A549 (cell line): ENCODE data around the gene NPR3. TPM values are rescaled to one million over a fixed set of nuclear protein-coding genes. Genes with fewer than 3 reads are reported as not detected.
"Not testable (repeated sequence)": the region's sequence is repeated elsewhere in the genome, so short reads cannot be mapped to it uniquely, and the experiment has no call there.

Source experiments
- ATAC-seq, 2 experiments: fragments of 200-7000 bp in 1 of 2; fragments of >200 bp in 1 of 2; cut with Nextera tagmentation in 1 of 2; cut with Tn5 transposase in 1 of 2; 3 replicates each; pipeline versions ENCODE4 v1.8.0 to v1.9.1; 2018 to 2020; ENCODE audit warnings: mild to moderate bottlenecking in 1 of 2, moderate library complexity in 1 of 2
- CTCF ChIA-PET: fragments of 300-600 bp; sonication (Branson Sonifier 250); formaldehyde crosslinking; extraction: SDS; loops from one replicate; lab custom pipeline; 2021; ENCODE audit warnings: antibody characterized with exemption, inconsistent platforms; lab: Yijun Ruan, JAX
- POLR2A ChIA-PET: fragments of 350-600 bp; formaldehyde crosslinking; extraction: SDS; loops from one replicate; lab custom pipeline; 2021; ENCODE audit warnings: antibody characterized with exemption, inconsistent platforms; lab: Yijun Ruan, JAX
- DNase-seq, 2 experiments: peaks; one replicate each; pipeline versions ENCODE4 v3.0.0 to v3.0.0-alpha.2; 2011 to 2016; ENCODE audit warnings: low read depth in 1 of 2, low spot score in 1 of 2
- FAIRE-seq: peaks from 2 replicates; lab custom pipeline; 2011; peaks lifted over from hg19 to GRCh38; lab: Jason Lieb, UNC
- H3K27ac ChIP-seq, 2 experiments: fragments of >200 bp; sonication (Bioruptor Twin); formaldehyde crosslinking; 3 replicates each; pipeline ENCODE4 v1.5.1; 2016 to 2017
- H3K4me1 ChIP-seq: fragments of >200 bp; sonication (Bioruptor Twin); formaldehyde crosslinking; 3 replicates; pipeline ENCODE4 v1.6.1; 2016
- H3K4me2 ChIP-seq: fragments of >200 bp; sonication (Bioruptor Twin); formaldehyde crosslinking; 3 replicates; pipeline ENCODE4 v1.6.1; 2016
- H3K4me3 ChIP-seq: fragments of >200 bp; sonication (Bioruptor Twin); formaldehyde crosslinking; 3 replicates; pipeline ENCODE4 v1.5.1; 2016
- H3K9me3 ChIP-seq: fragments of >200 bp; sonication (Bioruptor Twin); formaldehyde crosslinking; 3 replicates; pipeline ENCODE4 v1.6.1; 2016
- BCL3 ChIP-seq: fragments of >200 bp; sonication (Bioruptor Twin); formaldehyde crosslinking; IDR thresholded peaks from 3 replicates; pipeline ENCODE4 v1.6.1; 2016
- BHLHE40 ChIP-seq: IDR thresholded peaks from 2 replicates; pipeline ENCODE4 v1.6.1; 2012; ENCODE audit warnings: low read depth, low read length, inconsistent platforms
- CBX2 ChIP-seq: fragments of 200-600 bp; sonication (generic); IDR thresholded peaks from 2 replicates; pipeline ENCODE4 v1.6.1; 2016; ENCODE audit warnings: low read depth, mild to moderate bottlenecking, borderline replicate concordance
- CEBPB ChIP-seq, 2 experiments: fragments of >200 bp in 1 of 2; sonication (Bioruptor Twin) in 1 of 2; formaldehyde crosslinking in 1 of 2; IDR thresholded peaks; 2 replicates each; pipeline ENCODE4 v1.6.1; 2012 to 2016
- EHF ChIP-seq: fragments of 250-450 bp; sonication (Bioruptor Pico); IDR thresholded peaks from 2 replicates; pipeline ENCODE4 v1.5.0; 2020; ENCODE audit warnings: mild to moderate bottlenecking
- EP300 ChIP-seq, 2 experiments: fragments of >200 bp; sonication (Bioruptor Twin); formaldehyde crosslinking; IDR thresholded peaks; 2 replicates in 1 of 2; 3 replicates in 1 of 2; pipeline ENCODE4 v1.6.1; 2016 to 2017
- ESRRA ChIP-seq: fragments of 150-350 bp; IDR thresholded peaks from 2 replicates; pipeline ENCODE4 v1.6.1; 2014; ENCODE audit warnings: mild to moderate bottlenecking, low read length, borderline replicate concordance
- FOXS1 ChIP-seq: fragments of 250-450 bp; sonication (Bioruptor Pico); IDR thresholded peaks from 2 replicates; pipeline ENCODE4 v1.5.0; 2020; ENCODE audit warnings: mild to moderate bottlenecking, moderate library complexity
- HES2 ChIP-seq: fragments of >200 bp; sonication (Bioruptor Twin); formaldehyde crosslinking; IDR thresholded peaks from 2 replicates; pipeline ENCODE4 v1.6.1; 2016
- HMGXB4 ChIP-seq: fragments of 250-450 bp; sonication (Bioruptor Pico); IDR thresholded peaks from 2 replicates; pipeline ENCODE4 v1.5.0; 2021; ENCODE audit warnings: mild to moderate bottlenecking, moderate library complexity, borderline replicate concordance
- HOXA7 ChIP-seq: fragments of 250-450 bp; sonication (Bioruptor Pico); IDR thresholded peaks from 2 replicates; pipeline ENCODE4 v1.5.0; 2020; ENCODE audit warnings: mild to moderate bottlenecking, moderate library complexity
- HOXB5 ChIP-seq: fragments of 250-450 bp; sonication (Bioruptor Pico); IDR thresholded peaks from 2 replicates; pipeline ENCODE4 v1.5.0; 2020; ENCODE audit warnings: mild to moderate bottlenecking, moderate library complexity
- KDM1A ChIP-seq: fragments of 200-600 bp; sonication (generic); IDR thresholded peaks from 2 replicates; pipeline ENCODE4 v1.6.1; 2016; ENCODE audit warnings: low read depth, mild to moderate bottlenecking
- KDM5A ChIP-seq: fragments of 200-600 bp; sonication (generic); IDR thresholded peaks from 2 replicates; pipeline ENCODE4 v1.6.1; 2016; ENCODE audit warnings: antibody characterized with exemption, mild to moderate bottlenecking
- MAZ ChIP-seq: fragments of 150-350 bp; IDR thresholded peaks from 2 replicates; pipeline ENCODE4 v1.6.1; 2014; ENCODE audit warnings: antibody characterized with exemption, low read depth, low read length, borderline replicate concordance
- NR3C1 ChIP-seq: fragments of >200 bp; sonication (Bioruptor Twin); formaldehyde crosslinking; IDR thresholded peaks from 3 replicates; pipeline ENCODE4 v1.6.1; 2017
- PBX3 ChIP-seq: IDR thresholded peaks from 2 replicates; pipeline ENCODE4 v1.6.1; 2012
- PHF8 ChIP-seq: fragments of 200-600 bp; sonication (generic); IDR thresholded peaks from 2 replicates; pipeline ENCODE4 v1.6.1; 2016; ENCODE audit warnings: low read depth, mild to moderate bottlenecking, antibody characterized with exemption, moderate library complexity, borderline replicate concordance
- RARB ChIP-seq: fragments of 250-450 bp; sonication (Bioruptor Pico); IDR thresholded peaks from 2 replicates; pipeline ENCODE4 v1.8.0; 2021; ENCODE audit warnings: mild to moderate bottlenecking, moderate library complexity
- RCOR1 ChIP-seq: fragments of 150-350 bp; IDR thresholded peaks from 2 replicates; pipeline ENCODE4 v1.6.1; 2014; ENCODE audit warnings: antibody characterized with exemption, low read length, low read depth
- RNF2 ChIP-seq: fragments of 200-600 bp; sonication (generic); IDR thresholded peaks from 2 replicates; pipeline ENCODE4 v1.6.1; 2016; ENCODE audit warnings: low read depth, mild to moderate bottlenecking, antibody characterized with exemption, moderate library complexity, borderline replicate concordance
- ZC3H11A ChIP-seq: fragments of 450-650 bp; IDR thresholded peaks from 2 replicates; pipeline ENCODE4 v1.6.1; 2014; ENCODE audit warnings: antibody characterized with exemption, mild to moderate bottlenecking
- WGBS: methylation state at CpG from one replicate; pipeline ENCODE4 v1.1.6; 2017; ENCODE audit errors: missing lambda C conversion rate; 5-methylcytosine and 5-hydroxymethylcytosine counted together
- polyA plus RNA-seq, 4 experiments: library from polyadenylated mRNA; depleted of rRNA in 3 of 4; stranded (reverse); fragments of >200 nt; fragmentation: RNase III in 1 of 4; extraction: RNeasy Plus Mini Kit Qiagen cat#74134 plus additional on column Dnase treatment in 1 of 4; gene quantifications; 2 replicates in 3 of 4; 3 replicates in 1 of 4; pipeline ENCODE4 v1.2.3, GENCODE V29; 2011 to 2017
- TF ChIP-seq, protein P1 (sequence below): fragments of >200 bp; sonication (Bioruptor Twin); formaldehyde crosslinking; IDR thresholded peaks from 3 replicates; pipeline ENCODE4 v1.5.1; 2016

The NPR3 gene
- polyA plus RNA-seq, 2 of the 4 experiments (the other 2 are of a cell fraction): 16.4 to 18.6 TPM

GRCh38 chr5:32802764-32803163, 91.6 kb downstream of the NPR3 start:
- Histone ChIP-seq H3K4me2 (no peak overlapping the region), H3K9me3 (peaks cover 29% of the 10 kb centered on the region; the same call in 2 of the 3 replicates), H3K4me3 (no peak overlapping the region), H3K4me1 (peaks cover 17% of the 10 kb centered on the region)
- no peak for ATAC-seq
- DNase-seq: no peak
- CTCF ChIA-PET: interaction anchor here (1.1 kb wide), 1 partner anchor 50 kb away, joined by 3 read pairs; no protein-coding TSS in a partner anchor
- TF ChIP-seq EP300 (IDR thresholded peaks at IDR 0.05) (no peak), CEBPB (IDR thresholded peaks at IDR 0.05) (no peak), MAZ (no peak), HOXA7 (CRISPR knock-in tag) (no peak), CBX2 (no peak), HMGXB4 (CRISPR knock-in tag) (no peak), RARB (no peak), RNF2 (no peak), BHLHE40 (no peak), NR3C1 (no peak), KDM1A (no peak), EHF (CRISPR knock-in tag) (no peak), HES2 (no peak)
- TF ChIP-seq, all 56 proteins: peak for 0
- no peak overlapping the region for H3K27ac ChIP-seq
- FAIRE-seq: no peak
- POLR2A ChIA-PET: no interaction called here
- WGBS: 87% methylated on average over 7 of the region's 7 CpGs

- FAIRE-seq: no peak
Observed at GRCh38 chr5:32803656-32804055, 92.5 kb downstream of the NPR3 start.

GRCh38 chr5:32805462-32805861, 94.3 kb downstream of the NPR3 start:
- ATAC-seq, FAIRE-seq, DNase-seq, H3K4me3 ChIP-seq: not testable (repeated sequence)
- Histone ChIP-seq H3K4me2 (peak overlapping the region; percentile 68), H3K27ac (peak overlapping the region; percentile 77 to 89), H3K9me3 (peaks cover 13% of the 10 kb centered on the region; the same call in 1 of the 3 replicates), H3K4me1 (peaks cover 17% of the 10 kb centered on the region)
- POLR2A ChIA-PET: interaction anchor here (0.8 kb wide), 1 partner anchor 9 kb away, joined by 3 read pairs; no protein-coding TSS in a partner anchor
- CTCF ChIA-PET: interaction anchor here (1.3 to 1.7 kb wide), 2 partner anchors 47 to 375 kb away, joined by 3 to 5 read pairs; no protein-coding TSS in a partner anchor
- WGBS: 93% methylated on average over 1 of the region's 1 CpG

More at GRCh38 chr5:32803656-32804055, 92.5 kb downstream of the NPR3 start:
- Histone ChIP-seq H3K4me3 (no peak overlapping the region), H3K4me2 (no peak overlapping the region), H3K27ac (0 out of 6 replicates have a peak overlapping the region, but pooled peaks of 1 of the 2 experiments have one; percentile 10), H3K4me1 (peaks cover 17% of the 10 kb centered on the region), H3K9me3 (peaks cover 25% of the 10 kb centered on the region; the same call in 2 of the 3 replicates)
- WGBS: 86% methylated on average over 3 of the region's 3 CpGs
- ATAC-seq (no peak), DNase-seq (no peak)
- POLR2A ChIA-PET: no interaction called here
- CTCF ChIA-PET: interaction anchor here (1.1 kb wide), 1 partner anchor 49 kb away, joined by 3 read pairs; no protein-coding TSS in a partner anchor
- no peak for TF ChIP-seq PHF8
- TF ChIP-seq, protein P1, sequence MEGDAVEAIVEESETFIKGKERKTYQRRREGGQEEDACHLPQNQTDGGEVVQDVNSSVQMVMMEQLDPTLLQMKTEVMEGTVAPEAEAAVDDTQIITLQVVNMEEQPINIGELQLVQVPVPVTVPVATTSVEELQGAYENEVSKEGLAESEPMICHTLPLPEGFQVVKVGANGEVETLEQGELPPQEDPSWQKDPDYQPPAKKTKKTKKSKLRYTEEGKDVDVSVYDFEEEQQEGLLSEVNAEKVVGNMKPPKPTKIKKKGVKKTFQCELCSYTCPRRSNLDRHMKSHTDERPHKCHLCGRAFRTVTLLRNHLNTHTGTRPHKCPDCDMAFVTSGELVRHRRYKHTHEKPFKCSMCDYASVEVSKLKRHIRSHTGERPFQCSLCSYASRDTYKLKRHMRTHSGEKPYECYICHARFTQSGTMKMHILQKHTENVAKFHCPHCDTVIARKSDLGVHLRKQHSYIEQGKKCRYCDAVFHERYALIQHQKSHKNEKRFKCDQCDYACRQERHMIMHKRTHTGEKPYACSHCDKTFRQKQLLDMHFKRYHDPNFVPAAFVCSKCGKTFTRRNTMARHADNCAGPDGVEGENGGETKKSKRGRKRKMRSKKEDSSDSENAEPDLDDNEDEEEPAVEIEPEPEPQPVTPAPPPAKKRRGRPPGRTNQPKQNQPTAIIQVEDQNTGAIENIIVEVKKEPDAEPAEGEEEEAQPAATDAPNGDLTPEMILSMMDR: no peak
- no peak for TF ChIP-seq BCL3
- TF ChIP-seq BHLHE40: no peak
- TF ChIP-seq ZC3H11A: no peak
- no peak for TF ChIP-seq CEBPB (IDR thresholded peaks at IDR 0.05)
- TF ChIP-seq ESRRA: no peak
- TF ChIP-seq PBX3: no peak
- TF ChIP-seq RCOR1: no peak
- TF ChIP-seq HOXB5 (CRISPR knock-in tag): no peak
- TF ChIP-seq KDM5A: no peak
- no peak for TF ChIP-seq FOXS1 (CRISPR knock-in tag)
